Ectodermal cell (in vitro differentiated cells): Measurements from ENCODE around the gene LIPC.

Experiments
- H3K27ac ChIP-seq: 2 replicates; pipeline ENCODE4 v1.7.0; 2013; ENCODE audit warnings: mild to moderate bottlenecking, low read depth, low read length; ENCODE audit not compliant: insufficient read depth, poor library complexity, severe bottlenecking
- H3K27me3 ChIP-seq: 2 replicates; pipeline ENCODE4 v1.7.0; 2013; ENCODE audit warnings: mild to moderate bottlenecking, low read length; ENCODE audit not compliant: insufficient read depth, control insufficient read depth, poor library complexity, severe bottlenecking
- H3K36me3 ChIP-seq: one replicate; pipeline ENCODE4 v1.7.0; 2013; ENCODE audit warnings: low read length; ENCODE audit not compliant: control insufficient read depth, insufficient read depth
- H3K4me1 ChIP-seq: one replicate; pipeline ENCODE4 v1.7.0; 2013; ENCODE audit warnings: low read length; ENCODE audit not compliant: control insufficient read depth, insufficient read depth
- H3K4me3 ChIP-seq: 2 replicates; pipeline ENCODE4 v1.7.0; 2013; ENCODE audit warnings: low read depth, low read length, control low read depth; ENCODE audit not compliant: insufficient read depth
- H3K9me3 ChIP-seq: 2 replicates; pipeline ENCODE4 v1.7.0; 2013; ENCODE audit warnings: mild to moderate bottlenecking, low read length, moderate library complexity; ENCODE audit not compliant: control insufficient read depth
- WGBS, 2 experiments: methylation state at CpG; one replicate each; pipeline ENCODE4 v1.1.7; 2013; ENCODE audit warnings: missing lambda C conversion rate in 2 of 2; 5-methylcytosine and 5-hydroxymethylcytosine counted together

LIPC gene

DNA sequence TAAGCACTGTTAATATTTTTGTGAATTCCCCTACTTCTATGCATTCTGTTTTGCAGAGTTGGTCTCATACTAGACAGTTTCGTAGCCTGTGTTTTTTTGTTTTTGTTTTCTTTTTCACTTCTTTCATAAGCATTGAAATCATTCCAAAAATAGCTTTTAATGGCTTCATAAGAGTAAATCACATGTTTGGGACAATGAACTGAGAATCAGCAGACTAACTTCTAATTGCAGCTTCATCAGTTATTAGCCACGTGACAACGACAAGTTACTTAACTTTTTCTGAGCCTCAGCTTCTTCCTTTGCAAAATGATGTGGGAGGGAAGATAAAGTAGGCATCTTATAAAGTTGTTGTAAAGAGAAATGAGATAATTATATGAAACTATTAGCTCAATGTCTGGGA, 124.8 kb downstream of the LIPC start:
- Histone ChIP-seq H3K4me1 (peaks cover 4% of the 10 kb centered on the region), H3K36me3 (no peaks in the 10 kb centered on the region), H3K27ac (no peak overlapping the region), H3K4me3 (no peak overlapping the region), H3K9me3 (no peaks in the 10 kb centered on the region), H3K27me3 (no peaks in the 10 kb centered on the region)
- WGBS, 2 experiments, result 98 to 100% methylated on average over 2 to 3 of the region's 3 CpGs

DNA sequence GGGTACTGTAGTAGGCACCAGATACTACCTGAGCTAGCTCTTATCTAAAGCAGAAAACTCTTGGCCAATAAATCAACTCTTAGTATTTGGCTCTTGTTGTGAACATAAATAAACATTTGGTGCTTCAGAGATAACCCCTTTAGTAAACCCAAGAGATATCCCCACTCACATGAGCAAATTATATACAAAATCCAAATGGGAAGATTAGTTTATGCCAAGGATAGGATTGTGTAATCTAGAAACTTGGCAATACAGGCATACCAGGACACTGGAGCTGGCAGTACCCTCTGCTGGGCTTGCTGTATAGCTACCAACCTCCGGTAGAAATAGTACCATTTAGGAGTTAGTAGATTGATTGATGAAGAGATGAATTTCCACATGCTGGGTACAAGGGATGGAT, 127.0 kb downstream of the LIPC start:
- no peaks in the 10 kb centered on the region for H3K9me3 ChIP-seq
- H3K4me1 ChIP-seq, result peaks cover 4% of the 10 kb centered on the region
- no peaks in the 10 kb centered on the region for H3K27me3 ChIP-seq
- WGBS, 2 experiments, result 94 to 95% methylated on average over 1 of the region's 1 CpG
- no peak overlapping the region for H3K27ac ChIP-seq
- H3K36me3 ChIP-seq, result no peaks in the 10 kb centered on the region
- H3K4me3 ChIP-seq, result no peak overlapping the region

DNA sequence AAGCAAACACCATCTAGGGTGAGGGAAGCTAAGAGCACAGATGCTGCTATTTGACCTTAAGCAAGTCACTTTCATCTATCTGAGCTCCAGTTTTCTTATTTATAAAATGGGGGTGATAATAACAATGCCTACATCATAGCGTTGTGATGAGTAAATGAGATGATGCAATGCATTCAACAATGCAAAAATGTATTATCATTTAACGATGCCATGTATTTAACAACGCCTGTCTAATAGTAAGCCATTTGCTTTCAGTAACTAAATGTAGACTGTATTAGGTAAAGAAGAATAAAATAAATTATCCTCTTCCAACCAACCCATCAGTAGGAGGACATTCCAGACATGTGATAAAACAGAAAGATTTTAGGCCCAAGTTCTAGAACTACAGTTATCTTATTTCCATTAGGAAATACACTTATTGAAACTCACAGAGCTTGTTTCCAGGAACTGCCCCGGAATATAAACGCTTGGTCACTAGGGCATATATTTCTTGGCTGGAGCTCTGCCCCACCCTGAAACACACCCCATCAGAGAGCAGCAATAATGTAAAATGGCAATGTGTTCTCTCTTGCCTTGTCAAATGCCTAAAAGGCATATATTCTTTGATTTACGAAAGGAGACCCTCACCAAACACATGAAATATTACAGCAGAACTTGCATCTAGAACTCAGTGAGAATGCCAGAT, 128.3 kb downstream of the LIPC start:
- no peak overlapping the region for H3K27ac ChIP-seq
- H3K36me3 ChIP-seq, result no peaks in the 10 kb centered on the region
- no peaks in the 10 kb centered on the region for H3K9me3 ChIP-seq
- no peak overlapping the region for H3K4me3 ChIP-seq
- WGBS, 2 experiments, result 70 to 78% methylated on average over 4 to 6 of the region's 6 CpGs
- H3K27me3 ChIP-seq, result no peaks in the 10 kb centered on the region
- peaks cover 4% of the 10 kb centered on the region for H3K4me1 ChIP-seq

DNA sequence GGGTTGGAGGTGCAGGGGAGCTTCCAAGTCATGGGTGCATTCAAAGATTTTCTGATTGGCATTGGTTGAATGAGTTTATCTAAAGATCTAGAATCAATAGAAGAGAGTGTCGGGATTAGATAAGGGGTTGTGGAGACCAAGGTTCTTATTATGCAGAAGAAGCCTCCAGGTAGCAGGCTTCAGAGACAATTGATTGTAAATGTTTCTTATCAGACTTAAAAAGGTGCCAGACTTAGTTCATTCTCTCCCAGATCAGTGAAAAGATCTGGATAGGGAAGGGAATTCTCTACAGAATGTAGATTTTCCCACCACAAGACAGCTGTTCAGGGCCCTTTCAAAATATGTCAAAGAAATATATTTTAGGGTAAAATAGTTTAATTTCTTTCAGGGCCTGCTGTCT, 129.5 kb downstream of the LIPC start:
- WGBS, 2 experiments, result 0 to 2% methylated on average over 1 of the region's 1 CpG
- H3K9me3 ChIP-seq, result no peaks in the 10 kb centered on the region
- no peaks in the 10 kb centered on the region for H3K27me3 ChIP-seq
- no peak overlapping the region for H3K27ac ChIP-seq
- H3K4me1 ChIP-seq, result no peaks in the 10 kb centered on the region
- no peaks in the 10 kb centered on the region for H3K36me3 ChIP-seq
- no peak overlapping the region for H3K4me3 ChIP-seq

DNA sequence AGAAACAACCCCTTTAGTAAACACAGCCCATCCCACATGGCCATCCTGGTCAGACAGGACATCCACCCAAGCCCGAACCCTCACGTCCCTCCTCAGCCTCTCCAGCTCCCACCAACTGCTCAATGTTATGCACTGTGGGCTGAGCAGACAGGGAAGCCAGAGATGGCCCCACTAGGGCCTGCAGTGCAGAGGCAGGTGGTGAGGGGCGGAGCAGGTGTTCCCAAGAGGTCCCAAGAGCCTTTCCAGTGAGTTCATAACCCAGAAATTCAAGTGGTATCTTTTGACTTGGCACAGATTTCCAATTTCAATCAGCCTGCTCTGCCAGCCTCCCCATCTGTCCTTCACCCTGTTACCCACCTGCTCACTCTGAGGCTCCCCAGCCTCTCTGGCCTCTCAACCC, 130.3 kb downstream of the LIPC start:
- 78 to 80% methylated on average over 3 of the region's 3 CpGs for WGBS, 2 experiments
- H3K36me3 ChIP-seq, result no peaks in the 10 kb centered on the region
- H3K27ac ChIP-seq, result no peak overlapping the region
- no peaks in the 10 kb centered on the region for H3K27me3 ChIP-seq
- H3K9me3 ChIP-seq, result no peaks in the 10 kb centered on the region
- H3K4me3 ChIP-seq, result no peak overlapping the region
- no peaks in the 10 kb centered on the region for H3K4me1 ChIP-seq

DNA sequence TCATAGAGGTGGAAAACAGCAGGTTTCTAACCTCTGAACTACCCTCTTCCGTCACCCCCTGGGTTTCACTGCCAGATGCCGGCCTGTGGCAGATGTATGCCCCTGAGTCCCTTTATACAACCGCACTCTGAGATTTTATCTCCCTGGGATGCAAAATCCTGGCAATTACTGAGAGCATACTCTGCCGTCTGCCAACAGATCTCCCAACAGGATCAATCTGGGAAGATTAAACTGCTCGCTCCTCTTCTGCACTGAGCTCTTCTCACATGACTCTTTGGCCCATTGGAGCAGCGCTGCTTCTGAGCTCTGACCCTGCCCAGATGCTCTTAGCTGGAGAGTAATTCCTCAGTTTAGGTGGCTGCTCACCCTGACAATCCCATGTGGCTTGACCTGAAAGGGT, 133.2 kb downstream of the LIPC start:
- Histone ChIP-seq H3K27me3 (no peaks in the 10 kb centered on the region), H3K36me3 (no peaks in the 10 kb centered on the region), H3K4me3 (no peak overlapping the region), H3K4me1 (no peaks in the 10 kb centered on the region), H3K27ac (no peak overlapping the region), H3K9me3 (no peaks in the 10 kb centered on the region)
- WGBS, 2 experiments, result 94% methylated on average over 5 of the region's 6 CpGs

DNA sequence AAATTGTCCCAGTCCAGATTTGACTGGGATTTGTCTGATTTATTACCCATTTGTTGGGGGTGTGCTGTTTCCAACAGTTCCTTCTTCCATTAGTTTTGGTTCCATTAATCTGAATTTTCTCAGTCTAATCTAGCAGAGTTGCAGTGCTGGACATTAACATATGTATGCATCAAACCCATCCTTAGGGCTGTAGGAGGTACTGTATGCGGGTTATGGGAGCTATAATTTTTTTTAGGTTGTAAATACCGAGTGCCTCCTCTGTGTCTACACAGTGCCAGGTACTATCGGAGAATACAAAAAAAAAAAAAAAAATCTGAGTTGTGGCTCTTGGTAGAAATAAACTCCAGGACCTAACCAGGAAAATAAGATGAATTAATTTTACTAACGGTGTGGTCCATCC, 133.8 kb downstream of the LIPC start:
- H3K4me1 ChIP-seq, result no peaks in the 10 kb centered on the region
- H3K27ac ChIP-seq, result no peak overlapping the region
- no peaks in the 10 kb centered on the region for H3K27me3 ChIP-seq
- H3K9me3 ChIP-seq, result no peaks in the 10 kb centered on the region
- no peaks in the 10 kb centered on the region for H3K36me3 ChIP-seq
- 72% methylated on average over 4 of the region's 4 CpGs for WGBS, 2 experiments
- H3K4me3 ChIP-seq, result no peak overlapping the region

DNA sequence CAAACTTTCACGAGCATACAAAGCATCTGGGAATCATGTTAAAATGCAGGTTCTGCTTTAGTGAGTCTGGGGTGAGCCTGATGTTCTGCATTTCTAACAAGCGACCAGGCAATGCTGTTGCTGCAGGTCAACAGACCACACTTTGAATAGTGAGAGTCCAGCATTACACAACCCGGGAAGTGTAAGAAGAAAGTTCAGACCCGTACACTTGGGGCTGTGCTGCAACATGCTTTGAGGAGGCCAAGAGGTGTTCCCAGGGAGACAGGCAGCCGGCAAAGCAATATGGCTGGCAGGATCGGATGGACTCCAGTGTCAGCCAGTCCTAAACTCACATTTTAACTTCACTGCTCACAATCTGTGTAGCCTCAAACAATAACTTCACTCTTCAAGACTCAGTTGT, 134.2 kb downstream of the LIPC start:
- Histone ChIP-seq H3K27ac (no peak overlapping the region), H3K27me3 (no peaks in the 10 kb centered on the region), H3K36me3 (no peaks in the 10 kb centered on the region), H3K4me3 (no peak overlapping the region), H3K9me3 (no peaks in the 10 kb centered on the region), H3K4me1 (no peaks in the 10 kb centered on the region)
- 94 to 96% methylated on average over 6 of the region's 6 CpGs for WGBS, 2 experiments

DNA sequence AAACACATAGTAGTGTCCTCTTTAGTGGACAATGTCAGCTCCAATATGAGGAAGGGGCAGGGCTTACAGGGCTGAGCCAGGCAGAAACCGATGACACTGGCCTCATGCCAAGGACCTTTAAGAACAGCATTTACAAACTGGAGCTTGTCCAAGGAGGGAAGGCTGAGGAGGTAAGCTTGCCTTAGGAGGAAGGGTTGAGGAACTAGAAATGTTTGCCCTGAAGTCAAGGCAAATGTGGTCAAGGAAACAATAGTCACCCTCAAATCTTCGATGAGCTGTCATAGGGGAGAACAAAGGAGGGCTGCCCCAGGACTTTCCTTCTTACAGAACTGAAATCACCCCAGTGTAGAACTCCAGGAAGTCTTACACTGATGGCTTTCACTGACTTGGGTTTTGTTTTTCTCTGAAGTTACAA, 136.4 kb downstream of the LIPC start:
- Histone ChIP-seq H3K4me3 (no peak overlapping the region), H3K36me3 (no peaks in the 10 kb centered on the region), H3K4me1 (no peaks in the 10 kb centered on the region), H3K27me3 (no peaks in the 10 kb centered on the region), H3K9me3 (no peaks in the 10 kb centered on the region), H3K27ac (no peak overlapping the region)
- WGBS, 2 experiments, result 82 to 84% methylated on average over 2 of the region's 2 CpGs

DNA sequence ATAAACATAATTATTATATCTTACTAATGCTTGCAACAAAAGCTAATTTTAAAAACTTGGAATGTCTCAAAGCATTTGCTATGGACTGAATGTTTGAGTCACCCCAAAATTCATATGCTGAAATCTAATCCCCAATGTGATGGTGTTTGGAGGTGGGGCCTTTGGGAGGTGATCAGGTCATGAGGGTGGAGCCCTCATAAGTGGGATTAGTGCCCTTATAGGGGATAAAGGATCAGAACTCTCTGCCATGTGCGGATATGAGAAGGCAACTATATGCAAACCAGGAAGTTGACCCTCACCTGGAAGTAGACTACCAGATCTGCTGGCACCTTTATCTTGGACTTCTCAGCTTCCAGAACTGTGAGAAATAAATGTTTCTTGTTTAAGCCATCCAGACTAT, 137.7 kb downstream of the LIPC start:
- H3K4me1 ChIP-seq, result no peaks in the 10 kb centered on the region
- no peak overlapping the region for H3K27ac ChIP-seq
- WGBS, 2 experiments, result 91 to 95% methylated on average over 1 of the region's 1 CpG
- no peaks in the 10 kb centered on the region for H3K9me3 ChIP-seq
- H3K27me3 ChIP-seq, result no peaks in the 10 kb centered on the region
- H3K36me3 ChIP-seq, result no peaks in the 10 kb centered on the region
- H3K4me3 ChIP-seq, result no peak overlapping the region

DNA sequence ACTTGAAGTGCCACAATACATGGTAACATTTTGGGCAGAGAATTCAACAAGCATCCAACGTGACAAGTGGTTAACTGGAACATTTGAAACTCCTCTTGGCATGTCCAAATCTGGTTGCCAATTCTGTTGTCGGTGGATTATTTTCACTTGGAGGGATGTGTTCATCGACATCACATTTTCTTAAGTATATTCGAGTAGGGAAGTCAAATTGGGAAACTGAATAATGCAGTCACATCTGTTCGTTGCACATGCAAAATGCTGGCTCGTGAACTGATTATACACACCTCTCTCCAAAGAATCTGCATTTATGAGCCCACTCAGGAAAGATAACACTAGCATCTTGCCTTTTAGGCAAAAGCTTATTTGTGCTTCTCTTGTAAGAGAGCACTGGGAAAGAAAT, 139.7 kb downstream of the LIPC start:
- WGBS, 2 experiments, result 92 to 98% methylated on average over 6 of the region's 6 CpGs
- H3K27me3 ChIP-seq, result no peaks in the 10 kb centered on the region
- H3K36me3 ChIP-seq, result no peaks in the 10 kb centered on the region
- no peak overlapping the region for H3K4me3 ChIP-seq
- no peak overlapping the region for H3K27ac ChIP-seq
- no peaks in the 10 kb centered on the region for H3K9me3 ChIP-seq
- H3K4me1 ChIP-seq, result no peaks in the 10 kb centered on the region
